Superior temporal gyrus (tissue), 1 donor: ENCODE results near the gene PLEKHM1.
"Not testable (repeated sequence)": the region's sequence is repeated elsewhere in the genome, so short reads cannot be mapped to it uniquely, and the experiment has no call there.

Experiments used
- DNase-seq: peaks from one replicate; pipeline ENCODE4 v3.0.0-alpha.2; 2016; ENCODE audit errors: extremely low spot score

The PLEKHM1 gene

DNA sequence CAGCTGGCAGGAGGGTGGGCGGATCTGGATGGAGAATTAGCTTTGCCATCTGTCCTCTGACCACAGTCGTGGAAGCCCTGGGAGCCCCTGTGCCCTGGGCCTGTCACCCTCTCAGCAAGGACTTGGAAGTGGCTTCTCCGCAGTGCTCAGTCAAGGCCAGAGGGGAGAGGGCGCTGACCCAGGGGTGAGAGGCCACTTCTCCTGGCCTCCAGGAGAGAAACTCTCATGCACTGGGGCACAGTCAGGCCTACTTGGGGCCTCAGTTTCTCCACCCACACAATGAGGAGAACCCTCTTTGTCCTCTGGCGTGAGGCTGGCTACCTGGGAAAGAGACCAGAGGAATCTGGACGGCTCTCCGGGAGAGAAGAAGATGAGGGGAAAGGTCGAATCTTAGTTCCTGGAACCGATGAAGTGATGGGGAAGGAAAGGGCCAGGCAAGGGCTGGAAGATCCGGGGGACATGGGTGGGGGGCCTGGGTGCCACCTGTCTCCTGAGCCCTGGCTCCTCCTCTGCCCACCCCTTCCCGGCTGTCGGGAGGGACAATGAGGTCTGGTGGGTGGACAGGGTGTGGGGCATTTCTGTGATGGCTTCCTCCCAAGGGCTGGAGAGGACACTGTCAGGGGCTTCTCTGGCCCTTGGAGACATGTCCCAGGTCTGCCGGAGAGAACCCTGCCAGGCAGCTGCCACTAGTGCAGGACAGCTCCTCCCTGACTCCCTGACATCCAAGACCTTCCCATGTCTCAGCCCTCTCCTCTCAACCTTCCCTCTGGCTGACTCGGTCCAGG is 48.8 kb downstream of the PLEKHM1 start:
- DNase-seq, result no peak

DNA sequence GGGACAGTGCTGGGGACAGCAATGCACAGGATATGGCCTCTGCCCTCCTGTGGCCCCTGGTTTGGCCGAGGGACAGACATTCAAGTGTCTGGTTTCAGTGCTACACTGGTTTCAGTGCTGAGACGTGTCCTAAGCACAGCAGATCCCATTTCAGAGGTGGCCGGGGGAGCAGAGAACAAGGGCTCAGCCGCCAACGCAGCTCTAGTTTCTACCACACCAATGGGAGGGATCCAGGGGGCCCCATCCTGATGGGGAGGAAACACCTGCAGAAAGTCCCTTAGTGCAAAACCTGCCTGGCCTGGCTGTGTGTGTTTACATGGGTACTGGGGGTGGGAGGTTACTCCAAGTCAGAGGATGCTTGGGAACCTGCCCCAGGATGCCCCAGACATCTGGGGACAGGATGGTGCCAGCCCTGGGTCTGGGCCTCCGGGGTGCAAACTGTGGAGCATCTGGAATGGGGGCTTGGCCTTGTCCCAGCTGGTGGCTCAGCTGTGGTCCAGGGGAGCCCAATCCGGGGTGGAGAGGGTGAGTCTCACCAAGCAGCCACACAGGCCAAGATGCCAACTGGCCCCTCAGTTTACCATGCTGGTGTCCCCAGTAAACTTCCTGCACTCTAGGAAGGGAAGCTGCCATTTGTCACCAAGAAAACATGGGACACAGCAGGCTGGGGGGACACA is 49.5 kb downstream of the PLEKHM1 start:
- not testable (repeated sequence) for DNase-seq

DNA sequence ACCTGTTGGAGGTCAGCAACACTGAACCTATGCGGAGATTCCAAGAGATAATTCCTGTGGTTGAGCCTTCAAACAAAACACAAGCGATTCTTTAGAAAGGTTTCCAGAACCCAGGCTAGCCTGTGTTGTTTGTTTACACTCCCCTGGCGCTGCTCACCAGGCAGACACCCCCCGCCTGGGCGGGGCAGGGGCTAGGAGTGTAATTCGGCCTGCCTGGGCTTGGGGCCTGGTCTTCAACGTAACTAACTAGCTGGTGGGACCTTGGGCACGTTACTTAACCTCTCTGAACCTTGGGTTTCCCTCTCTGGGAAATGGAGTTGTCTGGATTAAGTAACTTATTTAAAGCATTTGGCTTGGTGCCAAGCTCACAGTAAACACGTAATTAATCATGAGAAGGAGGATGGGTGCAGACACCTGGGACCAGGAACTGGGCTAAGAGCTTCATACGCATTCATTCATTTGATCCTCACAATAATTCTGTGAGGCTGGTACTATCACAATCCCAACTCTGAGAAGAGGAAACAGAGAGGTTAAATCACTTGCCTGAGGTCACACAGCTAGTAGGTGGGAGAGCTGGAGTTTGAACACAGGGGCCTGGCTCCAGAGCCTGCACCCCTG is 50.3 kb downstream of the PLEKHM1 start:
- DNase-seq, result no peak

DNA sequence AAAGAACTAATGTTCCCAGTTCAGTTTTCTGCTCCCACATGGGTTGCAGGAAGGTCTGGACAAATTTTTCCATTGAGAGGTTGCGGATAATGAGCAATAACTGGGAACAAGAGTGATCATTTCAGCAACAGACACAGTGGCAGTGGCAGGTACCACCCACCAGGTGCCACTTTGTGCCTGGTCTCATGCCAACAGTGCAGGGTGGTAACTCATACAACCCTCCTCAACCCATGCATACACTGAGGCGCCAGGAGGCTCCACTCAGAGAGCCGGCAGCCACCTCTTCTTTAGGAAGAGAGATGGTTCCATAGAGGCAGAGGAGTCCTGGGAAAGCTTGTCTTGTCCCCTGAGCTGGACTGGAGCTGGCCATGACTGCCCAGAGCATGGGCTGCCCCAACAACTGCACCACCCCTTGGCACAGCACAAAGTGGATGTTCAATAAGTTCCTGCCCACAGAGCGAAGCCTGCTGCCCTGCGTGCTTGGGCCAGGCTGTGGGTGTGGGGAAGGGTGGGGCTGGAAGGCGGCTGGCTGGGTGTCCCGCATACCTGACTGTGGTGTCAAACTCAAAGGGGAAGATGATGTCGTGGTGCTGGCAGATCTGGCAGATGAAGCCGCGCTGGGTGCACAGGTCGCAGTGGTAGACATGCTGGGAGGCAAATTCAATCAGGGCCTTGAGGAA is 51.5 kb downstream of the PLEKHM1 start:
- DNase-seq, result no peak

DNA sequence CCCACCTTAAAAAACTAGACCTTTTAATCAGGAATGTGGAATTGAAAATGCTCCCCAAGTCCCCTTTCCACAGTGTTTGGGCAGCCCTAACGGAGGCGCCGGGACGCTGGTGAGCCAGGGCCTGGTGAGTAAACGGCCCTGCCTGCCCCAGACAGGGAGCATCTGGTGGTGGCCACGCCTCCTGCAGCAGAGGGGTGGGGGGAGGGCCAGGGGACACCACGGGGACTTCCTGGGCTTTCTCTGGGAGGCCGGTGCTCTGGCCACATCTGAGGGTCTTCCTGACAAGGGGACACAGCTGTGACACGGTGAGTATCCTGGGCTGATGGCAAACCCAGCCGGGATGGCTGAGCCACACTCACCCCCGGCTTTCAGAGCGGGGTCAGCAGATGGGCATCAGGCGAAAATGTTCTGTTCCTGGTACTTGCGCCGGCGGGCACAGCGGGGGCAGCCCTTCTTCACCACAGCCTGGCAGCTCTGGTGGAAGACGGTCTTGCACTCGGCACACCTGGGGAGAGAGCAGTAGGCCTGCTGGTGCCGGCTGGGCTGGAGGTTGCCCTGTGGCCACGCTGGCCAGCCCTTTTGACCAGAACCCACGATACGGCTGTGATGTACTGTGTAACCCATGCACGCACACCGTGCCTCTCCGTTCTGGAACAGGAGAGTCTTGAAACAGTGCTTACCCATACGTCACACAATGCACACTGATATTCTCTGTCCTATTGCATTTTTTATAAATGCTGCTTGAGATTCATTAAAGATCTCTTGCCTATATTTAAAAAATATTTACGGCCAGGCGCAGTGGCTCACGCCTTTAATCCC is 52.8 kb downstream of the PLEKHM1 start:
- DNase-seq, result no peak

DNA sequence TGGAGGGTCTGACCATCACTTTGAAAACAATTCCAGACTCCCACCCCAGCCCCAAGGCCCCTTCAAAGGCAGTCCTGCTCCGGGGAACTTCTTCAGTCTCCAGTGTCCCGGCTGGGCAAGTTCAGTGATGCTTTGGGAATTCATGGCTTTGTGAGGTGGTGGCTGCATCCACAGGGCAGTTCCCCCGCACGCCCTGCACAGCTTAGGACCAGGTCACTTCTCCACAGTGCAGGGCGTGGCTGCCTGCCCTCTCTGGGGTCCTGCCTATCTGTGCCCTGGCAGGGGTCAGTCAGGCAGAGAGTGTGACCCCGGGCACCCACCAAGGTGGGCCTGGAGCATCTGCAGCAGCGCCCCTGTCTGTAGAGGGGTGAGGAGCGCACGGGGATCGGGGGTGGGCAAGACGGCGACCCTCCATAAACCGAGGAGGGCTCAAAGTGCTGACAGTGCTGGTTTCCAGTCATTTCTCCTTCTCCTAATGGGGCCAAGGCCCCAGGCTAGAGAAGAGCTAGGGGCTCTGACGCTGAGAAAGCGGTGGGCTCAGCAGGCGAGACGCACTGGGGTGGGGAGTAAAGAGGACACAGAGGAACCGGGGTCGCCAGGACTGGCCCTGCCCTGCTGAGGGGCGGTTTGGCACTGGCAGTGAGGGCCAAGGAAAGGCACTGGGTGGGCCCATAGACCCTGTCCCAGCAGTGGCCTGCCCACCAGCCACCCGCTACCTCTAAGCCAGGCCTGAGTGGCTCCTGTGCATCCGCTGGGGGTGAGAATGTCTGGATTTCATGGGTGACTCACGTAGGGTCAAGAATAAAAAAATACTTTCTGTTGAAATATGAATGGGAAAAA is 53.7 kb downstream of the PLEKHM1 start:
- no peak for DNase-seq

DNA sequence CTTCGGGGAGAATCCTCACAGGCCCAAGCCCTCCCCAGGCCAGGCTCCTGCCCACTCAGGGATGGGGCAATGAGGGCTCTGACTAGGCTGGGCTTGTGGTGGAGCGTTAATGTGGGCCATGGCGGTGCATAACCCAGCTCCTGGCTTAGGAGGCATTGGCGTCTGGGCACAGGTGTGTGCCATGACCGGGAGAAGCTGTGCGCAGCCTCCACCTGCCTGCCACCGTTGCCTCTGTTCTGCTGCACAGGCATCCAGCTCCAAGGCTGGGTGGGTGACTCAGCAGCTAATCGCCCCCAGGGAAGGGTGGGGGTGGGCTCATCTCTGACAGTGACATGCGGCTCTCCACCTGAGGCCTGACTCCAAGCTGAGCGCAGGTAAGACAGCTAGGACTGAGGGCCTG is 54.4 kb downstream of the PLEKHM1 start:
- DNase-seq, result no peak

DNA sequence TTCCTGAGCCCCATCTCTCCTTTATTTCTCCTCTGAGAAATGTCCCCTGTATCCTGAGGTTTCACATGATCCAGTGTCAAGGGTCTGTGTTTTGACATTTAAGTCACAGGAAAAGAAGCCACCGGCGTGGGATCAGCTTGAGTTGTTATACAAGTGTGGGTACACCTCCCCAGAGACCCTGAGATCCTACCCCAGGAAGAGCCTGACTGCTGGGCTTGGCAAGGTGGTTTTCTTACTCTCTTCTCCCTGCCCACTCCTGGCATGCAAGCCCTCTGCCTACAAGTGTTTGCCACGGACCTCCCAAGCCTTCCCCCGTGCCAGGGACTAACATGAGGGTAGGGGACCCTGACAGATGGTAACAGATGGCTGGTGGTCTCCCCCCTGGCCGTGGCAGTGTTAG is 55.0 kb downstream of the PLEKHM1 start:
- DNase-seq, result no peak

DNA sequence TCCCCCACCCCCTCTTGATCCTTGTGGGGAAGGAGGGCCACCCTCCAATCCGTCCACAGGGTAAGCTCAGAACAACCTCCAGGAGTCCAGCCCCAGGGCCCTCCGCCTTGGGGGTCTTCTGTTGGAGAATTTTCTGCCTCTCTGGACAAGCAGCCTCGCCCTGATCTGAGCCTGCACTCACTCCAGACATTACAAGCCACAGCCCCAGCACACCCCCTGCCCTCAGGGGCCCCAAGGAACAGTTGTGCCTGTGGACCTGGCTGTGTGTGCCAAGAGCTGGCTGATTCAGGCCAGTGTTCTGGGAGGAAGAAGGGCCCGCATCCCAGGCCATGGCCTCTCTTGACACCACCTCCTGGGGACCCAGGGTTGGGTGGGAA is 57.4 kb downstream of the PLEKHM1 start:
- DNase-seq, result no peak

DNA sequence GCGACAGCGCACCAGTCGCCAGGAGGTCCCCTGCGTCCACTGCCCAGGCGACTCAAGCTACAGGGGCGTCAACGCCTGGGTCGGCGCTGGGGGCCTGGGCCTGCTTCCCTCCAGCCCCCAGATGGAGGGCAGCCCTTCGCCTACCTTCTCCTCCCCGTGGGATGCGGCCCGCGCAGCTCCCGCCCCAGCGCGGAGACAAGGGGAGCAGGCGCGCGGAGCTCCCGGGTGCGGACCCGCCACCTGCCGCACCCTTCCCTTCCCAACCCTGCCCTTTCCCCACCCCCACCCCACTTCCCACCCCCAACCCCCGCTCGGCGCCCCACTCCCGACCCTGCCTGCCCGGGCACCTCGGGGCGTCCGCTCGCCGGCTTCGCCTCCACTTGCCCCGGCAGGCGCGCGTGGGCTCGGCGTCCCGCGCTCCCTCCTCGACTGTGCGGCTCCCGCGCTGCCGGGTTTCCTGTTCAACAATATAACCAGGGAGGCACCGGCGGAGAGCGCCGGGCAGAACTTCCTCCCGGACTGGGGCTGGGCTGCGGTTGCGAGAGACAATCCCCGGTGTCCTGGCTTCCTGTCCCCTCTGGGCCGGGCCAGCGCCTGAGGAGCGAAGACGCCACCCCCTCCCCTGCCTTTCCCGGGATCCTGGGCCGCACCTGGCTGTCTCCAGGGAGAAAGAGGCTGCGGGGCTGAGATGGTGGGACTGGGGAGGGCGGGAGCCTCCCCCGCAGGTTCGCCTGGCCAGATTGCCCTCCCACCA is 57.9 kb downstream of the PLEKHM1 start, which contains the start of gene ARHGAP27:
Gene ARHGAP27 (minus strand): TSS at position 466 of the 754 bp plus-strand sequence. CDS start 2,591 bp downstream, outside the sequence.
- no peak for DNase-seq

DNA sequence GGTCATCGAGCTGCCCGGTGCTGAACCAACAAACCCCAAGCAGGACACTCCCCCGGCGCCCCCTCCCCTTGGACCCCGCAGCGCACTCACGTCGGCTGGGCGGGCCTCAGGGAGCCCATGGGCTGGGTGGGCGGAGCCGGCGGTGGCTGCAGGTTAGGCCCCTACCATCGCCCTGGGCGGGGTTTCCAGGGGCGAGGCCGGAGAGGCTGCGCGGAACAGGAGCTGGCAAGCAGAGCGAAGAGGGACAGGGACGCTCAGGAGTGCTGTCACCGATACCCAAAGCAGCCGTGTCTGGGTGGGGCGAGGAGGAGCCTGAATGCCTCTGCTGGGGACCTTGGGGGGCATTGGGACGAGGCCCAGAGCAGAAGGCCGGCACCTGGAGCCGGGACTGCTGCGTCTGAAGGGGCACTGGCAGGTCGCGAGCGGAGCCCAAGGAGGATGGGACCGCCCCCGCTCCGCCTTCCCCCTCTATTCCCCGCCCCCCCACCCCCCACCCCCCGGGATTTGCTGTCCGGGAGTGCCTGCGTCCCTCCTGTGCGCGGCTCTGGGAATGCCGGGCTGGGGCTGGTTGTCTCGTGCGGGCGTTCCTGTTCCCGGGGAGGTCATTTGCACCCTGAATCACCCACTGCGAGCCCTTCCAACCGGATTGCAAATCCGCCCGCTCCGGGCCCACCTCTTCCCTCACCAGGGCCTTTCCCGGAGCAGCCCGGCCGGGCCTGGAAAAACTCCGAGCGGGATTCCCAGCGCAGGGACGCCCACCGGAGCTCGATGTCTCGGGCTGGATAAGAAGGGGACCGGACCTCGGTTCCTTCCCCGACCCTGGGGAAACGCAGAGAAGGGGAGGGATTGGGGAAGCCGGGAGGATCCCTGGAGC is 58.8 kb downstream of the PLEKHM1 start:
- DNase-seq, result no peak

DNA sequence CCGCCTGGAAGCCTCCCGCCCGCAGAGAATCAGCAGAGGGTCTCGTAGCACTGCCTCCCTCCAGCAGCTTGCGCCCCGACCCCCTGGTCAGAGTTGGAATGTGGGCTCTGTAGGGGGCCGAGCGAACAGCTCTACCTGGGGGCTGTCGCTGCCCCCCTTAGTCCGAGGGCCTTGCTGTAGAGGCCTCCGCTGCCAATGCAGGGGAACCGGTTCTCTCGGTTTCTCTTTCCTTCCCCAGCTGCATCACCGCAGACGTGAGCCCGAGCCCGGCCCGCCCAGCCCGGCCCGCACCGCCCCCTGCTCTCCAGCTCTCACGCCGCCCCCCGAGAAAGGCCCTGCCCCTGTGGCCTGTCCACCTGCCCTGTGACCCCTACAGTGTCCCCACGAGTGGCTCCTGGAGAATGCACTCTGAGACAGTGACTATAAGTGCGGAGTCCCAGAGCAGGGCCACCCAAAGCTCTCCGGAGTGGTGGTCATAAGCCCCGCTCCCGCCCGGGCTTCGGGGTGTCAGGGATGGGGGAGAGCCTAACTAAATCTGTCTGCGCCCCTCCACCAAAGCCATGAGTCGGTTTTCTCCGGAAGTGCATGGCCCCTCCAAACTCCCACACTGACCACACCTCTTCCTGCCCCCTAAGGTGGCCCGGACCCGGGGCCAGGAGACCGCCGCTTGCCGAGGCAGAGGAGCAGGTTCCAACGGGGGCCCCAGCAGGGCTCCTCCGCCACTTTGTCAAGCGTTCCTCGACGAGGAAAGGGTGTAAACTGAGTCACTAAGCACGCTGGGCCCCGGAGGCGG is 59.6 kb downstream of the PLEKHM1 start:
- no peak for DNase-seq

DNA sequence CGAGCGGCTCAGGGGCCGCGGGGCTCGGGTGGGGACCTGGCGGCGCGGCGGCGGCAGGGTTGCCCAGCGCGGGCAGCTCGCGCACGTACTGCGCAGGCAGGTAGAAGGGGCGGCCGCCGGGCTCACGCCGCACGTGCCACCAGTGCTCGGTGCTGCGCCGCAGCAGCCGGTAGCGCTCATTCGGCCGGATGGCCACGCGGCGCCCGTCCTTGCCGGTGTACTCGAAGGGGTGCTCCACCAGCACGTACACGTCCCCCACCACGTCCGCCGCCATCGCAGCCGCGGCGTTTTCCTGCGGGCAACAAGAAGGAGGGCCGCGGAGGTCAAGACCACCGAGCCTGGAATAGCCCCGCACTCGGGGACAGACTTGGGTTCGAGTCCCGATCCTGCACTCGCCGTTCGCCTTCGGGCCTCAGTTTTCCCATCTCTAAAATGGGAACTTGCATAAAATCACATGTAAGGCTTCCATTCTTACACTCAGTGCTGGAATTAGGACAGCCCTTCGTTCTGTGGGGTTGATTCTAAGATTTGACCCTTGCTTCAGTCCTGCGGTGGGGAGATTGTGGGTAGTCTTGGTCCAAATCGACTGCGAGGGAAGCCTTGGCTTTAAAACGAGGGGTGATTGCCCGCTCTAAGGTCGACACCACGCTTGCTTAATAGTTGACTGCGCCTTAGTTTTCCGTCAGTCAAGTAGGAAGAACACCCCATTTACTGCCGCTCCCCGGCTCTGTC is 60.3 kb downstream of the PLEKHM1 start:
- no peak for DNase-seq

DNA sequence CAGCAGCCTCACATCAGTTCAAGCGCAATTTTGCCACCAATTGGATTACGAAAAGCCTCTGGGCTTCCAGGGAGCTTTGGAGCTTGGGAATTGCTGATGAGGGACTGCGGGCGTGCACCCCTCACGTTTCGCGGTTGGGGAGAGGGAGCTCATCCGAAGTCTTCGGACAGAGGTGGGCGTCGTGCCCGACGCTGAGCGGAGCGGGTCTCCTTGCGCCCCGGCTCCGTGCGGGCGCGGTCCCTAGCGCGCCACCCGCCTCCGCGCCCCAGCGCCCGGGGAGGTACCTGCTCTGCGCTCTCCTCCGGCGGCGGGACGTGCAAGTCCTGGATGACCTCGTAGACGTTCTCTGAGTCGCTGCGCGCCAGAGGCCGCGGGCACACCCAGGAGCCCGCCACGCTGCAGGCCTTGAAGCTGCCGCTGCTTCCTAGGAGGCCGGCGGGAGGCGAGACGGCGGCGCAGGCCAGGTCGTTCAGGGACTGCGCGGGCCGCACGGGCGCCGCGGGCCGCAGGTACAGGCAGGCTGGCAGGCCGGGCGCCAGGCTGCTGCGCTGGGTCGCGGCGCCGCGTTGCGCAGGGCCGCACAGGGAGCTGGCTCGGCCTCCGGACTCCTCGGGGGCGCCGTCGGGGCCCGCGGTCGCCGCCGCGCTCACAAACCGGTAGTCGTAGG is 61.0 kb downstream of the PLEKHM1 start:
- no peak for DNase-seq

DNA sequence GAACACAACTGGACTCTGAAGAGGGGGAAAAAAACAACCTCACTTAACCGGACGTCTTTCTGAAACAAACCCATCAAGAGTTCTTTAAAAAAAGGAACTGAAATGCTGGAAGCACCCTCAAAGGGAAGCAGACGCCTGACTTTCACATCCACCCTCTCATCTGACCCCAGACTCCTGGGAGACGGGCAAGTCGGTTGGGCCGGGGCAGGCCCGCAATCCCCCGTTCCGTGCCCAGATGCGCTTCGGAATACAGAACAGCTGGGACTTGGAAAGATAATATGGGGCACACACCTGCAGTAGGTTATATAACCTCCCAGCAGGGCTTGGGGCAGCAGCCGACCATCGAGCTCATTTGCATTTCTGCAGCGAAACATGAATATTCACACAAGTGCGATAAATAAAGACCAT is 61.6 kb downstream of the PLEKHM1 start:
- DNase-seq, result peak; percentile 17

DNA sequence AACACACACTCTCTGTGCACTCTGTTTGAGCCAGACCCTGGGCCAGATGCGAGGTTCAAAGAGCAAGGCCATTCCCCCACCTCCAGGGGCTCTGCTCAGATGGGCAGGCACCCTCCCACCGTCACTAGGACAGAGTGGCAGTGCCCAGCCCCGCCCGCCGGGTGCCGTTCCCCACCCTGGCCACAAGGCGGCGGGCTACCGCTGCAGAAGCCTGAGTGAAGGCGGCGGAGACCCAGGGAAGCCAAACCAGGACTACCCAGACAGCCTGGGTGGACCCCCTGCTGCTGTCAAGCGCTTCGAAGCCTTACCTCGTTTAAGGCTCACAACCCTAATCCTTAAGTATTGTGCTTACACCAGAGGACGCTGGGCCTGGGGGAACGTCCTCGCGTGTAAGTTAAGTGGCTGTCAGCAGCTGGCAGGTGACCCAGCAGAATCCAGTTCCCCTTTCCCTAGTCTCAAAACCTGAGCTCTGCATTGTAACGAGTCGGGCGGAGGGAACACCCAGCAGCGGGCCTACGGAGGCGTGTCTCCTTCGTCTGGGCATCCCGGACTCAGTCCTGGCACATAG is 62.4 kb downstream of the PLEKHM1 start:
- peak; percentile 75 for DNase-seq
